SKM-1 (cell line): Measurements from ENCODE around the gene FAM161A.
"Not testable (repeated sequence)": the region's sequence is repeated elsewhere in the genome, so short reads cannot be mapped to it uniquely, and the experiment has no call there.

ENCODE experiments used
- DNase-seq: peaks from one replicate; lab custom pipeline; 2025; ENCODE audit not compliant: unreplicated experiment; lab: John Stamatoyannopoulos, UW

The FAM161A gene

GRCh38 chr2:61853847-61854563, at the start of gene FAM161A:
TSS of gene FAM161A (minus strand) at chr2:61854060. CDS start at chr2:61854041, 19 bp downstream.
- DNase-seq = peak; percentile 45

- no peak for DNase-seq
These were observed 46.4 kb upstream of the FAM161A start for GRCh38 chr2:61900281-61900680.

GRCh38 chr2:61898810-61899209, 45.0 kb upstream of the FAM161A start:
- DNase-seq = no peak

- peak; percentile 61 for DNase-seq
These were observed 34.6 kb upstream of the FAM161A start, which contains the start of gene CCT4 for GRCh38 chr2:61888267-61889055. TSS of gene CCT4 (minus strand) at chr2:61888656. CDS start at chr2:61888507, 149 bp downstream.

GRCh38 chr2:61887717-61888266, 33.9 kb upstream of the FAM161A start:
- no peak for DNase-seq

- no peak for DNase-seq
These were observed 32.2 kb upstream of the FAM161A start for GRCh38 chr2:61885896-61886603.

GRCh38 chr2:61882850-61883249, 29.0 kb upstream of the FAM161A start:
- no peak for DNase-seq

- not testable (repeated sequence) for DNase-seq
These were observed 25.5 kb upstream of the FAM161A start for GRCh38 chr2:61879351-61879750.

GRCh38 chr2:61878761-61879160, 24.9 kb upstream of the FAM161A start:
- DNase-seq = no peak

- DNase-seq = no peak
These were observed 23.8 kb upstream of the FAM161A start for GRCh38 chr2:61877571-61878245.

GRCh38 chr2:61876400-61876799, 22.5 kb upstream of the FAM161A start:
- no peak for DNase-seq

- DNase-seq = not testable (repeated sequence)
These were observed 12.7 kb upstream of the FAM161A start for GRCh38 chr2:61866482-61867089.

- DNase-seq = no peak
These were observed 8.2 kb upstream of the FAM161A start for GRCh38 chr2:61862085-61862484.

GRCh38 chr2:61857224-61857623, 3.4 kb upstream of the FAM161A start:
- no peak for DNase-seq

GRCh38 chr2:61855318-61855613, 1.4 kb upstream of the FAM161A start:
- DNase-seq = no peak

GRCh38 chr2:61854564-61855317, 881 bp upstream of the FAM161A start:
- DNase-seq = peak; percentile 91

- peak; percentile 42 for DNase-seq
These were observed 594 bp downstream of the FAM161A start for GRCh38 chr2:61853086-61853846.

- not testable (repeated sequence) for DNase-seq
These were observed 2.6 kb downstream of the FAM161A start for GRCh38 chr2:61851270-61851669.

- no peak for DNase-seq
These were observed 8.5 kb downstream of the FAM161A start for GRCh38 chr2:61845320-61845719.
